Naive thymus-derived CD8-positive, alpha-beta T cell (primary cell): ENCODE data around the gene RER1. TPM values are rescaled to one million over a fixed set of nuclear protein-coding genes. Genes with fewer than 3 reads are reported as not detected.

Experiments
- ATAC-seq, 2 donors: fragments of 150-1000 bp; cut with Tn5 transposase in 1 of 2; sonication (Bioruptor Pico), chemical (Tn5 transposase) in 1 of 2; 1 replicate in 1 of 2; 2 replicates in 1 of 2; pipeline ENCODE4 v1.10.0; 2021; ENCODE audit warnings: mild to moderate bottlenecking in 2 of 2, moderate library complexity in 2 of 2
- POLR2A ChIA-PET: fragments of 350-600 bp; sonication (Branson Sonifier 250); formaldehyde crosslinking; loops from one replicate; lab custom pipeline; 2021; ENCODE audit warnings: antibody characterized with exemption; lab: Charles Lee
- DNase-seq, 10 donors: peaks; one replicate each; pipeline versions ENCODE4 v3.0.0 to v3.0.0-alpha.2; 2020 to 2022
- H3K27ac Mint-ChIP-seq, 10 donors: one replicate each; pipeline ENCODE4 v1.8.0; 2020 to 2022; ENCODE audit warnings: mild to moderate bottlenecking in 10 of 10, mixed read lengths in 10 of 10, moderate library complexity in 4 of 10, inconsistent platforms in 1 of 10
- H3K27me3 Mint-ChIP-seq, 5 donors: one replicate each; pipeline ENCODE4 v1.8.0; 2021 to 2022; ENCODE audit warnings: mixed read lengths in 5 of 5
- H3K36me3 Mint-ChIP-seq, 3 donors: one replicate each; pipeline ENCODE4 v1.8.0; 2020 to 2022; ENCODE audit warnings: mixed read lengths in 3 of 3, mild to moderate bottlenecking in 2 of 3, inconsistent platforms in 1 of 3
- H3K4me1 Mint-ChIP-seq, 4 donors: one replicate each; pipeline ENCODE4 v1.8.0; 2021 to 2022; ENCODE audit warnings: mixed read lengths in 4 of 4
- H3K4me3 Mint-ChIP-seq, 10 donors: one replicate each; pipeline ENCODE4 v1.8.0; 2020 to 2022; ENCODE audit warnings: mild to moderate bottlenecking in 10 of 10, mixed read lengths in 10 of 10, moderate library complexity in 6 of 10, inconsistent platforms in 1 of 10
- H3K9me3 Mint-ChIP-seq, 9 donors: one replicate each; pipeline ENCODE4 v1.8.0; 2020 to 2022; ENCODE audit warnings: mixed read lengths in 9 of 9, mild to moderate bottlenecking in 3 of 9, inconsistent platforms in 1 of 9, moderate library complexity in 1 of 9
- polyA plus RNA-seq, 3 donors: library from polyadenylated mRNA; unstranded; fragments of 300-500 nt; fragmentation: Illumina TruSeq; gene quantifications; one replicate each; pipeline ENCODE4 v1.2.3, GENCODE V29; 2021
- total RNA-seq, 8 experiments: library from RNA in 2 of 8; stranded (reverse) in 2 of 8; gene quantifications; one replicate each; pipeline ENCODE4 v1.2.3 and lab custom pipeline; 2021 to 2026

Gene RER1
- total and polyA plus RNA-seq, 5 experiments from 2014 or later: 118 to 146 (median 131) TPM

DNA sequence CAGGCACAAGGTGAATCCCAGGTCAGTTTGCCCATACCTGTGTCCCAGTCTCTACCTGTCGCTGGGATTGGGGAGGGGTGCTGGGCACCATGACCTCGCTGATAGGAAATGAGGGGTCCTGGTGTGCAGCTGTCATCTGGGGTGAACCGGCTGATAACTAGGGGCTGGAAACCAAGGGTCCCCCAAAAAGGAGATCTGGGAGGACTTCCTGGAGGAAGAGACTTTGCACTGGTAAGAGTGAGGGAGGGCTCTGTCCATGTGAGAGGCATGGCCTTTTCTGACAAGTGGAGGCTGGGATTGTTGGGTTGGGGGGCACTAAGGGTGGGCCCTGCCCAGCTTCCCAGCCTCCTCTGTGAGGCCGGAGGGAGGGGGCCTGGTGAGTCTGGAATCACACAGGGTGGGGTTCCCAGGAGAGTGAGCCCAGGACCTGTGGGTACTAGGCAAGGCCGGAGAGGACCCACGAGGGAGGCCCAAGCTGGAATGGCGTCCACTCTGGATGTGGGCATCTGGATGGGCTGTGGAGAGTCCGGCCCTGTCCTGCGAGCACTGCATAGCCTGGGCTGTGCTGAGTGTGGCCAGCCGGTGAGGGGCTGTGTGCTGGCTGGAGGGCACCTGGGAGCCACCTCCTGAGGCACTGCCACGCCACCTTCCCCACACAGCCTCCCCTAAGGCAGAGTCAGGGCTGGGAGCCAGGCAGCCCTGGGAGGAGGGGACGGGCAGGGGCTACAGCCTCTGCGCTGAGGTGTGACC is 25.6 kb downstream of the RER1 start:
- Mint-ChIP-seq H3K36me3 (no peaks in the 10 kb centered on the region), H3K27ac (peak overlapping the region; percentile 79 to 96 (median 92)), H3K27me3 (no peaks in the 10 kb centered on the region), H3K4me3 (peak overlapping the region; percentile 64 to 91 (median 85)), H3K4me1 (peaks cover 28 to 51% (median 40%) of the 10 kb centered on the region in 4 donors), H3K9me3 (peaks cover 0 to 3% (median 0%) of the 10 kb centered on the region in 9 donors)
- no peak for ATAC-seq
- no peak for DNase-seq
- POLR2A ChIA-PET: interaction anchor here (0.6 to 8.6 kb wide), 9 partner anchors 10 to 508 kb away, joined by 3 to 131 read pairs (median 14); partner anchors contain the start of genes FAAP20, PANK4 and PRXL2B

DNA sequence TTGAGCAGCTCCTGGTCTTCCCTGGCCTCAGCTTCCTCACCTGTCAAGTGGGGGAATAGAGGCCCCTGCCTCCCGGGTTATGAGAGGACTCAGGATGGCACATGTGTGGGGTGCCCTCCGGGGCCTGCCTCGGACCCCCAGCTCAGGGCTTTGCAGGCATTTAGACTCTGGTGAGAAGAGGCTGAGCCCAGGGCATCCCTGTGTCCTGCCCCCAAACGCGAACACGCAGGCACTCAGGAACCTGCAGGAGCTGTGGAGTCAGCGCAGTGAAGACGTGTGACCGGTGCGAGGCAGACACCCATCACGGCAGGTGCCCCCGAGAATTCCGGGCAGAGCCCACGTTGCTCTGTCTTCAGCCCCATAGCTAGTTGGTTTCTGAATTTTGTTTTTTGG is 26.2 kb downstream of the RER1 start:
- Mint-ChIP-seq H3K27ac (peak overlapping the region in 3 of 10 donors; percentile 25 to 77 (median 77)), H3K36me3 (no peaks in the 10 kb centered on the region), H3K4me3 (no peak overlapping the region), H3K9me3 (peaks cover 0 to 4% (median 0%) of the 10 kb centered on the region in 9 donors), H3K27me3 (no peaks in the 10 kb centered on the region), H3K4me1 (peaks cover 28 to 49% (median 40%) of the 10 kb centered on the region in 4 donors)
- POLR2A ChIA-PET: interaction anchor here (0.6 to 8.6 kb wide), 6 partner anchors 26 to 509 kb away, joined by 3 to 131 read pairs (median 42); partner anchors contain the start of genes PANK4 and PRXL2B
- no peak for ATAC-seq
- no peak for DNase-seq

DNA sequence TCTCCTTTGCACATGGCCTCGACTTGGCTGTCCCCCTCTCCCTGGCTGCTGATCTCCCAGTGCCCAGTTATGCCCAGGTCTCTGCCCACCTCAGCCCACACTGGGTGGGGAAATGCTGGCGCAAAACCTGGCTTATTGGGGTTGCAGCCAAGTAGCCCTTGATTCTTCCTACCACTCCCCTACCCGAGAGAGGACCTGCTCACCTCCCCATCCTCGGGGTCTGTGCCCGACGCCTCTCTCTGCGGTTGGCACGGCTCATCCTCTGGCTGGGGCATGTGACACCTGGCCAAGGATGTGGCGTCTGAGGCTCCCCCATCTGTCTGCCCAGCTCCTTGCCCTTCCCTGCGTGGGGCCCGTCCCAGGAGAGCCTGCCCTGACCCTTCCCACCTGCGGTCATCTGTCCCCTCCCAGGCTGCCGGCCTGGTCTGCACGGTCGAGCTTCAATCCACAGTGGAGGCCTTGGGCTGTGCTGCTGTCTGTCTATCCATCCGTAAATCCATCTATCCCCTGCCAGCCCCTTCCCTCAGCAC is 27.2 kb downstream of the RER1 start:
- ATAC-seq (no peak), DNase-seq (no peak)
- peaks cover 27 to 45% (median 37%) of the 10 kb centered on the region in 4 donors for H3K4me1 Mint-ChIP-seq
- POLR2A ChIA-PET: interaction anchor here (8.6 kb wide), 1 partner anchor 107 kb away, joined by 131 read pairs; the partner anchor contains the start of gene PANK4
- H3K36me3 Mint-ChIP-seq: no peaks in the 10 kb centered on the region
- peak overlapping the region in 4 of 10 donors; percentile 8 to 38 (median 17) for H3K4me3 Mint-ChIP-seq
- H3K9me3 Mint-ChIP-seq: peaks cover 0 to 11% (median 0%) of the 10 kb centered on the region in 9 donors
- H3K27ac Mint-ChIP-seq: peak overlapping the region in 6 of 10 donors; percentile 20 to 79 (median 52)
- H3K27me3 Mint-ChIP-seq: no peaks in the 10 kb centered on the region

DNA sequence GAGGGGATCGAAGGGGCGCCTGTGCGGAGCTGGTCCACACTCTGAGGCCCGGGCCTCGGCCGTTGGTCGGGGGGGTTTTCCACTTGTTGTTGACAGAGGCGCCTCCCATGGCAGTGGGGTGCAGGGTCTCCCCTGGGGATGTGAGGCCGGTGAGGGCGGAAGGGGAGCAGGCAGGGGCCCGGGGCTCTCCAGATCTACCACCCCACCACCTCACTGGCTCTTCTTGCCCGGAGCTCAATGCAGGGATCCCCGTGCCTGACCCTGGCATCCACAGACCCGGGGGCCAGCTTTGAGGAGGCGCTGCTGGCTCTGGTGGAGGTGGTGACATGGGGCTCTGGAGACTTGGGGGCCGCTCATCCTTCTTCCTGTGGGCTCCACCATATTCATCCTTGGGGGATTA is 27.8 kb downstream of the RER1 start:
- H3K36me3 Mint-ChIP-seq: no peaks in the 10 kb centered on the region
- POLR2A ChIA-PET: interaction anchor here (8.6 kb wide), 1 partner anchor 106 kb away, joined by 131 read pairs; the partner anchor contains the start of gene PANK4
- peaks cover 21 to 39% (median 31%) of the 10 kb centered on the region in 4 donors for H3K4me1 Mint-ChIP-seq
- DNase-seq (no peak), ATAC-seq (no peak)
- H3K9me3 Mint-ChIP-seq: peaks cover 0 to 13% (median 0%) of the 10 kb centered on the region in 9 donors
- peak overlapping the region in 4 of 10 donors; percentile 35 to 79 (median 44) for H3K27ac Mint-ChIP-seq
- peak overlapping the region in 1 of 10 donors; percentile 18 for H3K4me3 Mint-ChIP-seq
- no peaks in the 10 kb centered on the region for H3K27me3 Mint-ChIP-seq

DNA sequence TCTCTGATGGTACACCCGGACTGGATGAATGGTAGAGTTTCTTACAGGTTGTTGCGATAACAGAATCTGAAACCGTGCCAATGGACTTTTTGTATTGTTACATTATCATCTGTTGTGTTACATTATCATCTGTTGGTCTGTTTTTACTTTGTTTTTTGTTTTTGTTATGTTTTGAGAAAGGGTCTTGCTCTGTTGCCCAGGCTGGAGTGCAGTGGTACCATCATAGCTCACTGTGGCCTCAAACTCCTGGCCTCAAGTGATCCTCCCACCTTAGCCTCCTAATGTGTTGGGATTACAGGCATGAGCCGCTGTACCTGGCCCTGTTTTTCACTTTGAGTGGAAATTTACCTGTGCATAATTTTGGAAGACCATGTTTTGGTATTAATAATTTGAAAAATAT is 30.9 kb downstream of the RER1 start:
- H3K27me3 Mint-ChIP-seq: no peaks in the 10 kb centered on the region
- no peak overlapping the region for H3K4me3 Mint-ChIP-seq
- no peaks in the 10 kb centered on the region for H3K36me3 Mint-ChIP-seq
- DNase-seq (no peak), ATAC-seq (no peak)
- peak overlapping the region in 1 of 10 donors; percentile 14 for H3K27ac Mint-ChIP-seq
- POLR2A ChIA-PET: no interaction called here
- peaks cover 4 to 15% (median 7%) of the 10 kb centered on the region in 4 donors for H3K4me1 Mint-ChIP-seq
- peaks cover 0 to 13% (median 0%) of the 10 kb centered on the region in 9 donors for H3K9me3 Mint-ChIP-seq

DNA sequence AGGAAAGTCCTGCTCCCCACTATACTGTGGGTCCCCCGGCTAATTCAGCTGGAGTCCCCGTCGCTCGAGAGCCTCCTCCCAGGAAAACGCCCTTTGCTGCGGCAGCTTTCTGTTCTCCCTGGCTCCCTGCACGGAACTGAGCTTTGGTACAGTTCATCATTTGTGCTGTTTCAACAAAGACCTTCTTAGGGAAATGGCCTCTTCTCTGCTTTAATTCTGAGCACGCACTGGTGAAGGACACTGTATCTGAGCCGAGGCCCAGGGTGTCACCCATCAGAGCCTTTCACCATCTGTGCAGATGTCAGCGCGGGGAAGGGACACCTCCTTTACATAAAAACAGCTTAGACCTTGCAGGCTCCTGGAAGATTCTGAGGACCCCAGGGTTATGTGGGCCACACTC is 34.3 kb downstream of the RER1 start:
- ATAC-seq (no peak), DNase-seq (no peak)
- Mint-ChIP-seq H3K36me3 (no peaks in the 10 kb centered on the region), H3K27ac (no peak overlapping the region), H3K27me3 (no peaks in the 10 kb centered on the region), H3K4me3 (no peak overlapping the region), H3K9me3 (peaks cover 0 to 13% (median 0%) of the 10 kb centered on the region in 9 donors), H3K4me1 (peaks cover 0 to 5% (median 4%) of the 10 kb centered on the region in 4 donors)
- POLR2A ChIA-PET: interaction anchor here (2.3 kb wide), 1 partner anchor 10 kb away, joined by 14 read pairs; no protein-coding TSS in a partner anchor

DNA sequence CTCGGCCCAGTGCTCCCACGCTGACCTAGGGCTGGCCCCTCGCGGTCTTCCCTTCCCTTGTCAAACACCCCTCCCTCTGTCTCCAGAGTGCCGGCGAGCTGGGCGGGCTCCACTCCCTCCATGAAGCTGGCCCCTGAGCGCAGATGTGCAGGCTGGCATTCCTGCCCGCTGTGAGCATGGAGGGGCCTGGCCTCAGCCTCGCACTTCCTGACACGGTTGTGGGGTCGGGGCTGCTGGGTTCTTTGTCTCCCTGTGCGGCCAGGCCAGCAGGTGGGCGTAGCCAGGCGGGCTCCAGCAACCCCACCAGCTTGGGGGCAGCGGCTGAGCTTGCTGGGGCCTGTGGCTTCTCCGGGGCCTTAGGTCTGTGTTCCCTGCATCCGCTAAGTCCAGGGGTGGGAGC is 34.9 kb downstream of the RER1 start:
- H3K4me1 Mint-ChIP-seq: peaks cover 0 to 5% (median 4%) of the 10 kb centered on the region in 4 donors
- ATAC-seq (no peak), DNase-seq (no peak)
- H3K27ac Mint-ChIP-seq: no peak overlapping the region
- H3K27me3 Mint-ChIP-seq: no peaks in the 10 kb centered on the region
- no peaks in the 10 kb centered on the region for H3K36me3 Mint-ChIP-seq
- no peak overlapping the region for H3K4me3 Mint-ChIP-seq
- H3K9me3 Mint-ChIP-seq: peaks cover 0 to 13% (median 0%) of the 10 kb centered on the region in 9 donors
- POLR2A ChIA-PET: interaction anchor here (2.3 kb wide), 1 partner anchor 11 kb away, joined by 14 read pairs; no protein-coding TSS in a partner anchor

DNA sequence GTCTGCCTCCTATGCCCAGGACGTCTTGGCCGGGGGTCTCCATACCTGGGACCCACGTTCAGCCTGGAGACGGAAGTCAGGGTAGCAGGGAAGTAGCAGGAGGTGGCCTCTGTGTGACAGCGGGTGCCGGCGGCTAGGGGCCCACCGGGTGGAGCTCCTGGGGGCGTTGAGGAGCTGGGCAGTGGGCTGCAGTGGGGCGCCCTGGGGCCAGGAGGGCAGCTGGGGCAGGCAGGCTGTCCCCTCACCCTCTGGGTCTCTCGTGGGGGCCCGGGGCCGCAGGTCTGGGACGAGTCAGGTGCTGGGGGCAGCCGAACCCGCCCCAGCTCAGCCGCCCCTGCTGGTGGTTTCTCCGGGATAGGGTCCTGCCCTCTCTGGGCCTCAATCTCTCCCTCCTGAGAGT is 35.4 kb downstream of the RER1 start:
- DNase-seq (no peak), ATAC-seq (no peak)
- peaks cover 0 to 13% (median 0%) of the 10 kb centered on the region in 9 donors for H3K9me3 Mint-ChIP-seq
- no peak overlapping the region for H3K4me3 Mint-ChIP-seq
- no peak overlapping the region for H3K27ac Mint-ChIP-seq
- no peaks in the 10 kb centered on the region for H3K27me3 Mint-ChIP-seq
- H3K4me1 Mint-ChIP-seq: peaks cover 0 to 5% (median 4%) of the 10 kb centered on the region in 4 donors
- no peaks in the 10 kb centered on the region for H3K36me3 Mint-ChIP-seq
- POLR2A ChIA-PET: interaction anchor here (0.5 to 2.3 kb wide), 2 partner anchors 11 to 927 kb away, joined by 3 to 14 read pairs; no protein-coding TSS in a partner anchor

DNA sequence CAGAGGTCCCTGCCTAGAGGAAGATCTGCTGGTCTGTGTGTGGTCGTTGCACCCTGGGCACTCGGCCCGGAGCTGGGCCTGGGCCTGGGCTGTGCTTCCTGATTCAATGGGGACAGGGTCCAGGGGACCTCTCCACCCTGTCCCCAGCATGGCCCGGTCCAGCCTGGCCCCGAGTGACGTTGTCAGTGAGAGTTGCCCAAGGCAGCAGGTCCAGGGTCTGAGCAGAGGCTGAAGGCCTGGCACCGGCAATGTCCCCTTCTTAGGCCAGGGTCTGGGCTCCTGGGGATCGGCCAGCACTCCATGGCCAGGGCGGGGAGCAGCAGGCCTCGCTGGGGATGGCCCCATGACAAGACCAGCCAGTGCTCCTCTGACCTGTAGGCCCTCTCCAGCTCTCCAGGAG is 36.3 kb downstream of the RER1 start:
- no peak for DNase-seq
- POLR2A ChIA-PET: interaction anchor here (2.3 kb wide), 1 partner anchor 12 kb away, joined by 14 read pairs; no protein-coding TSS in a partner anchor
- Mint-ChIP-seq H3K36me3 (no peaks in the 10 kb centered on the region), H3K4me3 (no peak overlapping the region), H3K4me1 (peaks cover 0 to 5% (median 4%) of the 10 kb centered on the region in 4 donors), H3K27me3 (no peaks in the 10 kb centered on the region), H3K27ac (no peak overlapping the region), H3K9me3 (peaks cover 0 to 10% (median 0%) of the 10 kb centered on the region in 9 donors)
- ATAC-seq: no peak

DNA sequence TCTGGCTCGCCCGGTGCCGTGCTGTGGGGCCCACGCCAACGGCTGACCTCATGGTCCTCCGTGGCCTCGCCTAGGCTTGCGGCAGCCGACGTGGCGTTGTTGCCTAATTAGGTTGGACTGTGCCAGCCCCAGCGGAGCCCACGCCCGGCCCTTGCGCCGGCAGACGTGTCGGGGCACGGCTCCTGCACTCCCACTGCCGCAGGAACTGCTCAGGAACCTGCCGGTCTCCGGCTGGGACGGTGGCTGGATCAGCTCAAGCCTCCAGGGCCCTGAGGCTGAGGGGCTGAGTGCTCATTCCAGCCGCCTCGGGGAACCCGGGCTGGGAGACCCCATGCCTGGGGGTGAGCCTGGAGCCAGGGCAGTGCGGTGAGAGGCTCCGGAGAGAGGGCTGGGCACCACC is 36.8 kb downstream of the RER1 start:
- Mint-ChIP-seq H3K27ac (no peak overlapping the region), H3K36me3 (no peaks in the 10 kb centered on the region), H3K9me3 (peaks cover 0 to 5% (median 0%) of the 10 kb centered on the region in 9 donors), H3K4me1 (peaks cover 0 to 5% (median 4%) of the 10 kb centered on the region in 4 donors), H3K27me3 (no peaks in the 10 kb centered on the region), H3K4me3 (no peak overlapping the region)
- DNase-seq (no peak), ATAC-seq (no peak)
- POLR2A ChIA-PET: no interaction called here

DNA sequence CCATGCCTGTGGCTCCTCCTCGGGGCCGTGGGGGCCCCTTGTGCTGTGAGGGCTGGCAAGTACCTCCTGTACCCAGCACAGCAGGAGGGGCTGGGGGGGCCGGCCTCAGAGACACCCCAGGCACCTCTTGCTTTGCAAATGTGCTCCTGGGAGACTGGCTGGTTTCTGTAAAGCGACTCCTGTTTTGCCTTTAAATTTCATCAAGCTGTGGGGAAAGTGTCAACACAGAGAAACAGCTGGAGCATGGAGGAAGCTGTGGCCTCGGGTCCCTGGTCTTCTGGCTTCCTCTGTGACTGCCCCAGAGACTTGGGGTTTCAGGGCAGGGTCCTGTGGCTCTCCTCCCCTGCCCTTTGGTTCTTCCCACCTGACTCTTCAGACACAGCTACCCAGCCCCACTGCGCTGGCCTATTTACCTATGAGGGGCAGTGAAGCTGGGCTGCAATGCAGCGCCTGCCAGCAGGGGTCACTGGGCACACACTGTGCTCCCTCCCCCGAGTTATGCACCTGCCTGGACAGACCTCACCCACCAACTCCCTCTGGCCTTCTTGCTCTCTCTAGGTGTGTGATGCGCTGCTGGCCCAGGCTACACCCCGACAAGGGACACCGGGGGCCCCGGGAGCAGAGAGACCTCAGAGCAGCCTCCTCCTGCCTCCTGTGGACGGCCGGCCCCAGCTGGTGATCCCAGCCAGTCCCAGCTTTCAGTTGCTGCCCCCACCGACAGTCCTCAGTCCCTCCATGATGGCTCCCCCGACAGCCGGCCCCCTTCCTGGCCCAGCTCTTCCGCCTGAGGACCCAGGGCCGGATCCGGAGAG is 38.3 kb downstream of the RER1 start:
- no peak overlapping the region for H3K27ac Mint-ChIP-seq
- peaks cover 0 to 5% (median 4%) of the 10 kb centered on the region in 4 donors for H3K4me1 Mint-ChIP-seq
- no peaks in the 10 kb centered on the region for H3K27me3 Mint-ChIP-seq
- no peaks in the 10 kb centered on the region for H3K36me3 Mint-ChIP-seq
- POLR2A ChIA-PET: interaction anchor here (1.2 to 1.9 kb wide), 2 partner anchors 14 to 94 kb away, joined by 3 to 5 read pairs; no protein-coding TSS in a partner anchor
- DNase-seq: no peak
- H3K4me3 Mint-ChIP-seq: no peak overlapping the region
- no peak for ATAC-seq
- no peaks in the 10 kb centered on the region for H3K9me3 Mint-ChIP-seq

DNA sequence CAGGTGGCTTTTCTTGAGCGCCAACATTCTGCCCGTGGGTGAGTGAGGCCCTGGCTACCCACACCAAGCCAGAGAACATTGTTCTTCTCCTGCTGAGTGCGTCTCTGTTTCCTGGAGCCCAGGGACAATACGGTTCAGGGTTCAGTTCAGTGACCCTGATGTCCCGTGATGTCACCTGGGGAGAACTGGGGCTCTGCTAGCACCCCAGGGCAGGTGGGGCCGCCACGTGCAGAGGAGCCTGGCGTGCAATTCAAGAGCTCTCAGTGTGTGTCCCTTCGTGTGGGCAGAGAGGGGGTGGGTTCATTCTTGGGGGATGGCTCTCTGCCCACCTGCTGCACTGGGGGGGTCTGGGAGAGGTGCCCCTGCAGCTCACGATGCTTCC is 38.9 kb downstream of the RER1 start:
- Mint-ChIP-seq H3K27ac (no peak overlapping the region), H3K27me3 (no peaks in the 10 kb centered on the region), H3K36me3 (no peaks in the 10 kb centered on the region), H3K4me3 (no peak overlapping the region), H3K9me3 (no peaks in the 10 kb centered on the region), H3K4me1 (peaks cover 0 to 5% (median 5%) of the 10 kb centered on the region in 4 donors)
- ATAC-seq (no peak), DNase-seq (no peak)
- POLR2A ChIA-PET: interaction anchor here (1.2 to 1.9 kb wide), 2 partner anchors 14 to 93 kb away, joined by 3 to 5 read pairs; no protein-coding TSS in a partner anchor
